CD4-positive, alpha-beta T cell treated with Interleukin-21 for 1 hour (primary cell): ENCODE data around the gene RAB10.

Experiments used
- DNase-seq: peaks from one replicate; pipeline ENCODE4 v3.0.0-alpha.2; 2020

Gene RAB10

GRCh38 chr2:26184121-26184520 is 150.2 kb downstream of the RAB10 start:
- no peak for DNase-seq

GRCh38 chr2:26184555-26185303 is 150.8 kb downstream of the RAB10 start:
- peak; percentile 89 for DNase-seq

- DNase-seq = no peak
Measured at GRCh38 chr2:26185304-26185928, 151.5 kb downstream of the RAB10 start.

GRCh38 chr2:26185954-26186770 is 152.3 kb downstream of the RAB10 start:
- DNase-seq = no peak
